H1 (cell line): ENCODE measurements around the gene NACAD. TPM values are rescaled to one million over a fixed set of nuclear protein-coding genes. Genes with fewer than 3 reads are reported as not detected.

Experiments
- BCL11A ChIP-seq, 2 experiments: IDR thresholded peaks; one replicate each; pipeline ENCODE4 v1.6.1; 2011; ENCODE audit warnings: low read depth in 2 of 2, low read length in 2 of 2, mild to moderate bottlenecking in 2 of 2
- KDM1A ChIP-seq: fragments of 200-600, 300-600 bp; sonication (generic); IDR thresholded peaks from 2 replicates; pipeline ENCODE4 v1.7.1; 2016; ENCODE audit warnings: mild to moderate bottlenecking, low read length, borderline replicate concordance
- POLR2A ChIP-seq, 2 experiments: IDR thresholded peaks; 1 replicate in 1 of 2; 2 replicates in 1 of 2; pipeline ENCODE4 v1.6.1; 2011; ENCODE audit warnings: low read depth in 2 of 2, low read length in 2 of 2, mild to moderate bottlenecking in 2 of 2; ENCODE audit errors: control extremely low read depth in 1 of 2
- RAD21 ChIP-seq, 2 experiments: IDR thresholded peaks in 1 of 2; conservative IDR thresholded peaks in 1 of 2; 2 replicates each; pipeline ENCODE4 v1.6.1; 2011; ENCODE audit warnings: low read depth in 2 of 2, low read length in 2 of 2, improper control_type of control experiment in 1 of 2, inconsistent platforms in 1 of 2, mild to moderate bottlenecking in 1 of 2, moderate library complexity in 1 of 2
- RFX5 ChIP-seq: IDR thresholded peaks from 2 replicates; pipeline ENCODE4 v1.6.1; 2011; ENCODE audit warnings: low read depth, low read length, improper control_type of control experiment, borderline replicate concordance
- RXRA ChIP-seq: IDR thresholded peaks from 2 replicates; pipeline ENCODE4 v1.6.1; 2011; ENCODE audit warnings: low read depth, mild to moderate bottlenecking, low read length, moderate library complexity; ENCODE audit not compliant: insufficient read depth
- SUZ12 ChIP-seq: fragments of 200-600 bp; sonication (generic); IDR thresholded peaks from 2 replicates; pipeline ENCODE4 v1.6.1; 2012; ENCODE audit warnings: mild to moderate bottlenecking, inconsistent platforms, low read length, moderate library complexity, mixed read lengths
- USF2 ChIP-seq: IDR thresholded peaks from 2 replicates; pipeline ENCODE4 v1.6.1; 2011; ENCODE audit warnings: low read length, improper control_type of control experiment
- polyA plus RNA-seq, 7 experiments: library from polyadenylated mRNA; depleted of rRNA in 3 of 7; stranded (reverse) in 5 of 7; unstranded in 2 of 7; fragments of >200 nt in 5 of 7; fragments of 200-250 nt in 2 of 7; gene quantifications; 1 replicate in 5 of 7; 2 replicates in 1 of 7; 4 replicates in 1 of 7; pipeline versions ENCODE4 v1.2.1 to v1.2.3, GENCODE V29; 2011 to 2013; ENCODE audit warnings: missing spikeins in 2 of 7, mixed read lengths in 2 of 7
- total RNA-seq: library from RNA; stranded (reverse); fragmentation: NEBNext Ultra II Directional; extraction: Animal tissue kit (Norgen Biotek cat#: 25700); gene quantifications from 2 replicates; pipeline ENCODE4 v1.2.1, GENCODE V29; 2021

The NACAD gene
- total and polyA plus RNA-seq, 2 of the 8 experiments (the other 6 are each of a cell fraction or from before 2014, with no cell fraction given) = 1.3 to 6.0 TPM

DNA sequence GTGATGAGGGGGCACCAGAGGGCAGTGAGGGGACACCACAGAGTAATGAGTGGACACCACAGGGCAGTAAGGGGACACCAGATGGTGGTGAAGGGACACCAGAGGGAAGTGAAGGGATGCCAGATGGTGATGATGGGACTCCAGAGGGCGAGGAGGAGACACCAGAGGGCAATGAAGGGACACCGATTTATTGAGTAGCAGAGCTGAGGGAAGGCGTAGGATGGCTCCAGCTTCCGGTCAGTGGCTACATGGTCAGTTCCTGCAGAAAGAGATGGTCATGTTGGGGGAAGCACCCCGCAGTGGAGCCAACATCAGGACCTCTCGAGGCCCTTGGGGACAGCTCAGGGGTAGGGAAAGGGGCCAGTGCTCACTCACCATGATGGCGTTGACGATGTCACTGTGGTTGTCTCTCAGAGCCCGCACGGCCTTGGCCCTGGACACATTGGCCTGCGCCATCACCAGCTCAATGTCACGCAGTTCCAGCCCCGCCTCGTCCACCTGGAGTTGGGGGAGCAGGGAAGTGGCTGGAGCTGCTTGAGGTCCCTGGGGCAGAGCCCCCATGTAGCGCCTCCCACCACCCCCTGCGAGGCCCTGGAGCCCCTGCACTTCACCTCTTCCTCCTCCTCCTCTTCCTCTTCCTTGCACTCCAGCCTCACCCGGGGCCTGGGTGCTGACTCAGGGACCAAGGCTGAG is 8.4 kb downstream of the NACAD start (continued):
- TF ChIP-seq SUZ12 (no peak), RXRA (no peak), RFX5 (no peak), RAD21 (IDR thresholded peaks at IDR 0.05 in 1 of 2, conservative IDR thresholded peaks at IDR 0.05 in 1 of 2; ENCODE audit: low read depth in 2 of 2, low read length in 2 of 2) (no peak), POLR2A (IDR thresholded peaks at IDR 0.05; ENCODE audit: control extremely low read depth in 1 of 2, low read depth in 2 of 2, low read length in 2 of 2) (no peak), BCL11A (IDR thresholded peaks at IDR 0.05; ENCODE audit: low read depth in 2 of 2, low read length in 2 of 2) (no peak), KDM1A (no peak), USF2 (no peak)
